CD14-positive monocyte (primary cell): ENCODE data around the gene SIDT2. TPM values are rescaled to one million over a fixed set of nuclear protein-coding genes. Genes with fewer than 3 reads are reported as not detected.

Experiments
- DNase-seq, 3 donors: peaks; one replicate each; pipeline ENCODE4 v3.0.0-alpha.2; 2011 to 2022
- H2AFZ ChIP-seq: 2 replicates; pipeline ENCODE4 v1.6.0; 2012; ENCODE audit warnings: mild to moderate bottlenecking, low read depth, low read length, inconsistent platforms; ENCODE audit not compliant: insufficient read depth, poor library complexity, severe bottlenecking
- H3K27ac ChIP-seq, 2 donors: 1 replicate in 1 of 2; 2 replicates in 1 of 2; pipeline ENCODE4 v1.5.1; 2012 to 2013; ENCODE audit warnings: low read length in 2 of 2, control low read depth in 1 of 2, inconsistent platforms in 1 of 2, low read depth in 1 of 2, mild to moderate bottlenecking in 1 of 2
- H3K27me3 ChIP-seq, 2 donors: one replicate each; pipeline versions ENCODE4 v1.6.0 to v1.6.1; 2011 to 2013; ENCODE audit warnings: low read length in 2 of 2; ENCODE audit not compliant: control insufficient read depth in 2 of 2, insufficient read depth in 2 of 2
- H3K36me3 ChIP-seq, 2 donors: replicated peaks in 1 of 2; 1 replicate in 1 of 2; 2 replicates in 1 of 2; pipeline versions ENCODE4 v1.5.1 to v1.6.1; 2012 to 2013; ENCODE audit warnings: low read length in 2 of 2, control low read depth in 1 of 2, inconsistent platforms in 1 of 2, mild to moderate bottlenecking in 1 of 2; ENCODE audit not compliant: insufficient read depth in 2 of 2, control insufficient read depth in 1 of 2
- H3K4me1 ChIP-seq, 2 donors: 1 replicate in 1 of 2; 2 replicates in 1 of 2; pipeline versions ENCODE4 v1.5.1 to v1.6.1; 2012 to 2013; ENCODE audit warnings: low read length in 2 of 2, control low read depth in 1 of 2, inconsistent platforms in 1 of 2, mild to moderate bottlenecking in 1 of 2, moderate library complexity in 1 of 2; ENCODE audit not compliant: insufficient read depth in 2 of 2, control insufficient read depth in 1 of 2
- H3K4me2 ChIP-seq: replicated peaks from 2 replicates; pipeline ENCODE3; 2012; ENCODE audit warnings: low read length, moderate library complexity, mild to moderate bottlenecking; ENCODE audit not compliant: poor library complexity, severe bottlenecking; ENCODE audit errors: extremely low read depth
- H3K4me3 ChIP-seq, 3 experiments: fragments of 200-600 bp in 1 of 3; sonication (generic) in 1 of 3; replicated peaks in 1 of 3; 1 replicate in 2 of 3; 2 replicates in 1 of 3; pipeline ENCODE4 v1.5.1; 2011 to 2013; ENCODE audit warnings: low read length in 3 of 3, mild to moderate bottlenecking in 3 of 3, control low read depth in 2 of 3, low read depth in 2 of 3, inconsistent platforms in 1 of 3, moderate library complexity in 1 of 3
- H3K79me2 ChIP-seq: 2 replicates; pipeline ENCODE4 v1.6.0; 2012; ENCODE audit warnings: mild to moderate bottlenecking, control low read depth, inconsistent platforms, low read length, moderate library complexity; ENCODE audit not compliant: insufficient read depth
- H3K9ac ChIP-seq: 2 replicates; pipeline ENCODE4 v1.6.0; 2017; ENCODE audit warnings: low read length, mild to moderate bottlenecking; ENCODE audit not compliant: insufficient read depth, poor library complexity, severe bottlenecking
- H3K9me3 ChIP-seq, 2 donors: replicated peaks in 1 of 2; 1 replicate in 1 of 2; 2 replicates in 1 of 2; pipeline versions ENCODE4 v1.5.1 to v1.6.1; 2012 to 2013; ENCODE audit warnings: low read length in 2 of 2, control low read depth in 1 of 2; ENCODE audit not compliant: control insufficient read depth in 1 of 2, insufficient read depth in 1 of 2
- H4K20me1 ChIP-seq: 2 replicates; pipeline ENCODE4 v1.6.0; 2012; ENCODE audit warnings: mild to moderate bottlenecking, low read length, control low read depth, moderate library complexity; ENCODE audit not compliant: insufficient read depth
- H3K27ac Mint-ChIP-seq, 7 donors: one replicate each; pipeline ENCODE4 v1.8.0; 2020; ENCODE audit warnings: mild to moderate bottlenecking in 7 of 7, mixed read lengths in 7 of 7, moderate library complexity in 6 of 7, inconsistent platforms in 2 of 7
- H3K27me3 Mint-ChIP-seq, 3 donors: one replicate each; pipeline ENCODE4 v1.8.0; 2021 to 2022; ENCODE audit warnings: low read depth in 3 of 3, mild to moderate bottlenecking in 3 of 3, mixed read lengths in 3 of 3, moderate library complexity in 3 of 3, inconsistent platforms in 1 of 3
- H3K36me3 Mint-ChIP-seq, 2 donors: one replicate each; pipeline ENCODE4 v1.8.0; 2020; ENCODE audit warnings: mixed read lengths in 2 of 2, inconsistent platforms in 1 of 2, mild to moderate bottlenecking in 1 of 2
- H3K4me1 Mint-ChIP-seq: one replicate; pipeline ENCODE4 v1.8.0; 2020; ENCODE audit warnings: mild to moderate bottlenecking, mixed read lengths
- H3K4me3 Mint-ChIP-seq, 2 donors: one replicate each; pipeline ENCODE4 v1.8.0; 2020; ENCODE audit warnings: mild to moderate bottlenecking in 2 of 2, mixed read lengths in 2 of 2, moderate library complexity in 1 of 2
- H3K9me3 Mint-ChIP-seq, 7 donors: one replicate each; pipeline ENCODE4 v1.8.0; 2020 to 2022; ENCODE audit warnings: mixed read lengths in 7 of 7, mild to moderate bottlenecking in 6 of 7, moderate library complexity in 6 of 7, inconsistent platforms in 2 of 7
- WGBS: methylation state at CpG from one replicate; pipeline ENCODE4 v1.1.5; 2013; ENCODE audit warnings: missing lambda C conversion rate; ENCODE audit not compliant: insufficient coverage; 5-methylcytosine and 5-hydroxymethylcytosine counted together
- intact Hi-C, 2 donors: fragments of 100-400 bp; cut with micrococcal nuclease; formaldehyde crosslinking; loops; one replicate each; pipeline versions ENCODE4 v1.15.0 to v1.15.1; 2023
- polyA plus RNA-seq, 3 donors: library from polyadenylated mRNA; depleted of rRNA in 1 of 3; unstranded in 2 of 3; stranded (reverse) in 1 of 3; fragments of 300-500 nt in 2 of 3; fragments of >200 nt in 1 of 3; fragmentation: Illumina TruSeq in 2 of 3; gene quantifications; 1 replicate in 2 of 3; 2 replicates in 1 of 3; pipeline ENCODE4 v1.2.3, GENCODE V29; 2012 to 2021
- TF ChIP-seq, protein P1 (sequence below): fragments of 200-600 bp; IDR thresholded peaks from one replicate; pipeline ENCODE4 v1.8.0; 2022; ENCODE audit warnings: antibody characterized with exemption, mild to moderate bottlenecking

Gene SIDT2
- polyA plus RNA-seq, 3 donors, result 21.8 to 177 (median 41.8) TPM

DNA sequence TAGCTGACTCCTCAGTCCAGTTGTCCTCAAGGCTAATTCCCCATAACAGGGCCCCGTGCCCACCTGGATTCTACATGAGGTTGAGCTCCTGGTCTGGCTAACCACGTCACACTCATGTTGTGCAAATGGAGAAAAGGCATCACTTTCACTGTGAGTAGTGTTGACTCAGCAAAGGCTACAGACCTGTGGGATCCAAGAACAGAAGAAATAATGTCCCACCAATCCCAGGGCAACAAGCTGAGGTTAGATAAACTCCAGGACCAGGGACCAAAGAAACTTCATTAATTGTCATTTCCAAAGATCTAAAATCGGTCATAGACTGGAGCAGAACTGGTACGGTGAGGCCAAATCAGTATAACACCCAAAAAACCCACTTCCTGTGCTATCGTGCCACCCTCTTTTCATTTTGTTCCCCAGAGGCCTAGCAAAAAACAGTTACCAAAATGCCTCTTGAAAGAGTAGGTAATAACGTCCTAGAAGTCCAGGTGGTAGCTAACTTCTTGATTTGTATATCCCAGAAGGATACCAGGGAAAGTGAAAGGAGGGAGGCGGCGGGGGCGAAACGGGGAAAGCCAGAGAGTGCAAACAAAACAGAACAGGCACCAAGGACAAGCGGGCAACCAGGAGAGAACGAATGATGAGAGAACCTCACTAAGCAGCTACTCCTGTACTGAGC lies 51.9 kb downstream of the SIDT2 start:
- Histone ChIP-seq H3K4me1 (peaks cover 21 to 26% of the 10 kb centered on the region in 2 donors), H3K27me3 (no peaks in the 10 kb centered on the region), H3K9ac (peak overlapping the region; percentile 86), H3K27ac (peak overlapping the region in 1 of 2 donors; percentile 89), H3K79me2 (peaks cover 52% of the 10 kb centered on the region), H2AFZ (no peak overlapping the region), H3K9me3 (no peaks in the 10 kb centered on the region), H4K20me1 (peaks cover 22% of the 10 kb centered on the region), H3K4me3 (peak overlapping the region in 1 of 3 experiments; percentile 96), H3K4me2 (peak overlapping the region; percentile 95), H3K36me3 (peaks cover 40 to 51% of the 10 kb centered on the region in 2 donors)
- Mint-ChIP-seq H3K27me3 (no peaks in the 10 kb centered on the region), H3K4me1 (peaks cover 36% of the 10 kb centered on the region), H3K36me3 (peaks cover 42 to 48% of the 10 kb centered on the region in 2 donors), H3K9me3 (no peaks in the 10 kb centered on the region), H3K27ac (peak overlapping the region in 6 of 7 donors; percentile 54 to 98 (median 70)), H3K4me3 (peak overlapping the region in 1 of 2 donors; percentile 94)
- WGBS, result 78% methylated on average over 8 of the region's 12 CpGs
- intact Hi-C loops, result loop anchor here (5.0 kb wide), 2 partner anchors 443 to 458 kb away; partner anchors contain the start of genes BUD13 (in 1 of the 2) and ZPR1 (in 1 of the 2)
- DNase-seq, result no peak
- TF ChIP-seq, protein P1, sequence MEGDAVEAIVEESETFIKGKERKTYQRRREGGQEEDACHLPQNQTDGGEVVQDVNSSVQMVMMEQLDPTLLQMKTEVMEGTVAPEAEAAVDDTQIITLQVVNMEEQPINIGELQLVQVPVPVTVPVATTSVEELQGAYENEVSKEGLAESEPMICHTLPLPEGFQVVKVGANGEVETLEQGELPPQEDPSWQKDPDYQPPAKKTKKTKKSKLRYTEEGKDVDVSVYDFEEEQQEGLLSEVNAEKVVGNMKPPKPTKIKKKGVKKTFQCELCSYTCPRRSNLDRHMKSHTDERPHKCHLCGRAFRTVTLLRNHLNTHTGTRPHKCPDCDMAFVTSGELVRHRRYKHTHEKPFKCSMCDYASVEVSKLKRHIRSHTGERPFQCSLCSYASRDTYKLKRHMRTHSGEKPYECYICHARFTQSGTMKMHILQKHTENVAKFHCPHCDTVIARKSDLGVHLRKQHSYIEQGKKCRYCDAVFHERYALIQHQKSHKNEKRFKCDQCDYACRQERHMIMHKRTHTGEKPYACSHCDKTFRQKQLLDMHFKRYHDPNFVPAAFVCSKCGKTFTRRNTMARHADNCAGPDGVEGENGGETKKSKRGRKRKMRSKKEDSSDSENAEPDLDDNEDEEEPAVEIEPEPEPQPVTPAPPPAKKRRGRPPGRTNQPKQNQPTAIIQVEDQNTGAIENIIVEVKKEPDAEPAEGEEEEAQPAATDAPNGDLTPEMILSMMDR, result no peak

DNA sequence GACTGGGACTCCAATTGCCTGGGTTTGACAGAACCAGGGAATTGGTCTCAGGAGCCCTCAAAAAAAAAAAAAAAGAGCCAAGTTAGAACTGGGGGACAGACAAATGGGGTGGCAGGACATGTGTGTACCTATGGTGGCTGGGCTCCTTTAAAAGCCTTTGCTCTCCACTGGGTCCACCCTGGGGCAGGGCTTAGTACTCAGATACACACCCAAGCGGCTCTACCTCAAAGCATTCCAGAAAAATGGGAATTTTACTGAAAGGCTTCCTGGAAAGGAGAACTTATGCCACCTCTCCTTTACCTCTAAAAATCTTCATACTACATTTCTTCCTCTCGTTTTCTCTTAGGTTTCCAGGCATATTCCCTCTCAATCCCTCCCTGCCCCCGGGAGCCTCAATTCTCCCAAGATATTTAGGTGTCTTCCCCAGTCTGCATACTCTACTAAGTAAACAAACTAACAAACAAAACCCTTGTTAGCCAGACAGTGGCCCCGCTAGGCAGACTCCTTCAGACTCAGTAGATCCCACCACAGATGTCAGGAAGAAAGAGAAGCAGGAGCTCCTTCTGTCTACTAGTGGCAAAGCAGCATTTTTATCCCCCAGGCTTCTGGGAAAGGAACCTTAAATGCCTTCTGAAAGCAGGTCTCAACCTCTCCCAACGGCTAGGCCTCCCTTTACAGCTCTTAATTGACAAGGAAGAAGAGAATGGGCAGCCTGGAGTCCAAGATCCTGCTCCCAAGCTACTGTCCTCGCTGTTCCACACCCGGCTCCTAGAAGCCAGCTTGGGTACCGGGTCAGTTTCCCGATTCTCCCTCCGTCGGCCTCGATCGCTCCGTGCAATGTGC lies 52.7 kb downstream of the SIDT2 start:
- intact Hi-C loops, result loop anchor here (5.0 kb wide), 2 partner anchors 444 to 459 kb away; partner anchors contain the start of genes BUD13 (in 1 of the 2) and ZPR1 (in 1 of the 2)
- Histone ChIP-seq H3K4me3 (peak overlapping the region; percentile 96 to 99 (median 97)), H2AFZ (peak overlapping the region; percentile 93), H3K27ac (peak overlapping the region; percentile 81 to 89), H3K4me2 (peak overlapping the region; percentile 95), H3K79me2 (peaks cover 57% of the 10 kb centered on the region), H4K20me1 (peaks cover 22% of the 10 kb centered on the region), H3K27me3 (no peaks in the 10 kb centered on the region), H3K9ac (peak overlapping the region; percentile 86), H3K9me3 (no peaks in the 10 kb centered on the region), H3K36me3 (peaks cover 36 to 44% of the 10 kb centered on the region in 2 donors), H3K4me1 (peaks cover 21 to 26% of the 10 kb centered on the region in 2 donors)
- H3K4me1 Mint-ChIP-seq, result peaks cover 36% of the 10 kb centered on the region
- TF ChIP-seq, protein P1, result no peak
- H3K27ac Mint-ChIP-seq, result peak overlapping the region; percentile 83 to 98 (median 89)
- peak overlapping the region; percentile 94 to 96 for H3K4me3 Mint-ChIP-seq
- no peaks in the 10 kb centered on the region for H3K9me3 Mint-ChIP-seq
- peaks cover 37 to 43% of the 10 kb centered on the region in 2 donors for H3K36me3 Mint-ChIP-seq
- peaks cover 0 to 2% (median 0%) of the 10 kb centered on the region in 3 donors for H3K27me3 Mint-ChIP-seq
- no peak for DNase-seq
- 20% methylated on average over 14 of the region's 14 CpGs for WGBS
